ENCODE data around the gene GPR137B.

Gene GPR137B

DNA sequence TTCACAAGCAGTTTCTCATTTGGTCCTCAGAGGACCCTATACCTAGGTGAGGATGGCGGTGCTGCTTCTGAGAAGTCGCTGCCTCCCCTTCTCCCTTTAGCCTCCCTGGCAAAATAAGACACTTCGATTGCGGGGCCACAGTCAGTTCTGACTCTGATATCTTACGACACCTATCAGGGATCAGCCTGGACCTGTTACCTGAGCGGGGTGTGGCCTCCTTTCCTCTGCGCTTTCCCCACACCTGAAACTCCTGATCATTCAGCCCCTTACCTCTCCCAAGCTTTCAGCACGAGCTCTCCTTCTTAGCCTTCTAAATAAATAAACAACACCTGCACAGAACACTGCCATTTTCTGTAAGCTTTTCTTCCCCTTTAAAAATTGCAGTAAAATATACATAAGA is 24.6 kb upstream of the GPR137B start:
- no peak for DNase-seq

DNA sequence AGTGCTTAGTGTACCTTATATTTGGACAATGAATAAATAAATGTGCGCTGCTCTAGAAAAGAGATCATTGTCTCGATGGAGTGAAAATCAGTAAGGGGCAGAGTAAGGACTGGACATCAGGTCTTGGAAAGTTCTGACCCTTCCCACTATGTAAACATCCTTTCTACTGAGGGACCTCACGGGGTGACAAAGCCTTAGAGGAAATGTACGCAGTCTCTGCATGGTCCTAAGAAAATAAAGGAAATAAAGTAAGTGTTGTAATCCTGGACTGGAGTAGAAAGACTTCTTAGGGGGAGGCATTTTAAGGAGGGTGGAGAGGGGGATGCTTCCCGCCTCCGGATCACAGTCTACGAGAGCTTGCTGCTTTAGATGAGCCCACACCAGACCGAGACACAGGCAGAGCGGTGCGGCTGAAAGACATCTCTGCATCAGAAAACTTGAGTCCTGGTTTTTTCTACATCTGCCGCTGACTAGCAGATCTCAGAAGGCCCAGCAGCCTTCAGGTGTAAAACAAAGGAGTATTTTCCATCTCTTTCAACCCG is 22.3 kb upstream of the GPR137B start:
- DNase-seq = no peak

DNA sequence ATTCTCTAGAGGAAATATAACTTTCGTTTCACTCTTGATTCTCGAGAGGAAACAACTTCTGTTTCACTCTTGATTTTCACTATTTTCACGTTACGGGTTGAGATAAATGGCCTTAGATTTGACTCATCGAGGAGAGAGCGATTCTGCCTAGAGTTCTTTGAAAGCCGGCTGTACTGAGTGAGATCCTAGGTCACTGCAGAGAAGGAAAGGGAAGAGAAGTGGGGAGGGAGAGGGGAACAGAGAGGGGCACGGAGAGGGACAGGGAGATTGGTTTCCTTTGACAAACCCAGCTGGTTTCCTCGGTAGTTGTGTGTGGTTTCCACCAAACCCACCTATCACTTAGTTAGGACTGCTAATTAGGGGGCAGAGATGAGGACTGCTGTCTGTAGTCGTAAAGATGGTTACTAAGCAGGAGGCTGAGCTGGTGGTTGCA is 21.6 kb upstream of the GPR137B start:
- no peak for DNase-seq

DNA sequence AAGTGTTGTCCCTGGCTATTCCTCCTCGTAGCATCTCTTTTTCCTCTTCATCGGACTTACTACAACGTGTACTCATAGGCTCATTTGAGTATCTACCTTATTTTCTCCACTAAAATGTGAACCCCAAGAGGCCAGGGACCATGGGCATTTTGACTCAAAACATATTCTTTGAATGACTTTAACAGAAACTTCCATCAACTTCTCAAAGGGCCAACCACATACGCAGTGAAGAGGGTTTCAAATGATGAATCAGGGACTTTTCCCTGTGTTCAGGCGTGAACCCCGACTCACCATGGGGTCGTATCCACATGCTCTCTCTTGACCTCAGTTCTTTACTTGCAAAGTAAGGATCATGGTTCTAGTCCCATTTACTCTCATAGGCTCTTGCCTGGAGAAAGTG is 20.2 kb upstream of the GPR137B start:
- DNase-seq = no peak

DNA sequence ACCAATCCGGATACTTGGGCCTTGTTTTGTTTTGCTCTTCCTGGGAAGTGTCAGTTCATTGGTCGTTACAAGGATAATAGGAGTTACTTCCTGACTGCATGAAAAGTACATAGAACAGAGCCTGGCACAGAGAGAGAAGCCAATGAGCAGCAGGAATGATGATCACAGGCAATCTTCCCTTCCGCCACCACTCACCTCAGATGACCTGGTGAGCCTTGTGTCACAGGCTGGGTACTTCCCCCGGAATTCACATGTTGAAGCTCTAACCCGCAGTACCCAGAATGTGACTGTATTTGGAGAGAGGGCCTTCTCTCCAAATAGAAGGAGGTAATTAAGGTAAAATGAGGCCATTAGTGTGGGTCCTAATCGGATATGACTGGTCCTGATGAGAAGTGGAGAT is 18.8 kb upstream of the GPR137B start:
- no peak for DNase-seq

DNA sequence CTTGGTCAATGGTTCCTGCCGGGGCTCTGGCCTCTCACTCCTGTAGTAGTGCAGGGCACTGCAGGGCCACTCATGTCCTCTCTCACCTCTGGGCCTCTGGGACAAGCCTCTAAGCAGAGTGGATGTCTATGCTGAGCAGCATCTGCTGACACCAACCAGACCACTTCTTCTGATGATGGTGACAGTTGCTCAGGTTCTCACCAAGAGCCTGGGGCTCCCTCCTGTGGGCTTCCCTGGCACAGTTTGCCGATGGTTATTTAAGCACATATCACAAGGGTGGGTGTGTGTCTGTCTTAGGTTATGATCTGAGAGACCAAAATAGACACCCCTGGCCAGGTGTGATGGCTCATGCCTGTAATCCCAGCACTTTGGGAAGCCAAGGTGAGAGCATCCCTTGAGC is 17.4 kb upstream of the GPR137B start:
- DNase-seq = no peak

DNA sequence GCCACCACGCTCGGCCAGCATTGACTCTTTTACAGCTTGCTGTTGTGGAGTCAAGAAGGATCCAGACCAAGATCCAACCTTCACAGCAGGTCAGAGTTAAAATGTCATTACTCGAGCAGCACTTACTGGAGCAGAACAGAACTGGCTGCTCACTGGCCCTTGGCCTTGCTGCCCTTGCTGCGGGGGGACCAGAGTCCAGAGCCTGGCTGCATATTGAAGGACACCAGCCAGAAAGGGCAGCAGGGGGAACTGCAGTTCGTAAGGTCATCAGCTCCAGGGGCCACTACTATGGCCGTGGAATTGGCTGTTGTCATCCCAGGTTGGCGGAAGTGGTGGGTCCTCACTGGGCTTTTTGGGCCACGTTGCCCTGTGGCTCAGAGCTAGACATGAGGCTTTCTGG is 15.3 kb upstream of the GPR137B start:
- DNase-seq = no peak

DNA sequence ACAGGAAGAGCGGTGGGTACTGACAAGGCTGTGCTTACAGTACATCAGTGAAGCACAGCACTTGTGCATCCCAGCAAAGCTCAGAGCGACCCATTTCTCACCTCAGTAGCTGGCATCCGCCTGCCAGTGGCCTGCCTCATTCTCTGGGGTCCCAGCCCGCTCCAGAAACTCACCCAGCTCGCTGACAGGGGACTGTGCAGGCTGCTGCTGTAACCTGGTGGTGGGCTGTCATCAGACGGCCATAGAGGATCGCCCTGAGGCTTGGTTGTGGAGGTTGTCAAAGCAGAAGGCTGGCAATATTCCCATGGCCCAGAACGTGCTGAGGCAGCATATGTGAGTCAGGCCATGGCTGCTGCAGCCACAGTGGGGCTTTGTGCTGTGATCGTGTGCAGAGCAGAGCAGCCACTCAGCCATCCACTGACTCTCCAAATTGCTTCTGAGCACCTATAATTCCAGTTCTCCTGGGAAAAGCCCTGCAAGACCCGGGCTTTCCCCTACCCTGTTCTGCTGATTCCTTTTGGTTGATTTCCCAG is 13.6 kb upstream of the GPR137B start:
- no peak for DNase-seq

DNA sequence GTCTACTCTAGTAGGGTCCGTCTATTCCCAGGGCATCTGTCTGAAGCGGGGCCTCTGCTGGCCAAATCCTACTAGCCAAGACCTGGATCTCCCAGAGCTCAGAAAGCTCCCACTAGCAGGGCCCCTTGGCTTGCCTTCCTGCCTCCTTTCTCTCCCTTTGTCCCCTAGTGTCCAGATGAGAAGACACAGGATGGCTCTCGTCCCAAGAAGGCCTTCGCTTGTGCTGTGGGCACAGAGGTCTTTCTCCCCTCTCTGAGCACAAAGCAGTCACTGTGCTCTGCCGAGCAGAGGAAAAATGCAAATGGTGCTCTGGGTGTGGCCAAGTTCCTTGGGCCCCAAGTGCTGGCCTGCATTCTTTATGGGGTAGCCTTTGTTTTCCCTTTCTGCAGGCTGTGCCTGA is 13.0 kb upstream of the GPR137B start:
- no peak for DNase-seq

DNA sequence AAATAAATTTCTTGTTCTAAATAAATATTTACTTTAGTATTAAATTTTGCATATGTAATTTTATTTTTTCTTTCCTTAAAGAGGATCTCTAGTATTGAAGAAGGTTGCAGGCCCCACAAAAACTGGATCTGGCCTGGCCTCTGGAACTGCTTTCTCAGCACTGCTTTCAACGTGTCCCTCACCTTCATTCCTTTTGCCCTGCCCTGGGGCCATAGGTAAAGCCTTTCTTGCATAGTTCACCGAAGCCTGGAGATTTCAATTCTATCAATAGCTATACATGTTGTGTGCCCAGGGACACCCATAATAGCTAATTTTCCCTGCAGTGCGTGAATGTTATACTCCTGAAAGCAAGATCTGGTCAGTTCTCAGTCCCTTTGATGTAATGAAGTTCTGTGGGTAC is 12.0 kb upstream of the GPR137B start:
- DNase-seq = no peak

DNA sequence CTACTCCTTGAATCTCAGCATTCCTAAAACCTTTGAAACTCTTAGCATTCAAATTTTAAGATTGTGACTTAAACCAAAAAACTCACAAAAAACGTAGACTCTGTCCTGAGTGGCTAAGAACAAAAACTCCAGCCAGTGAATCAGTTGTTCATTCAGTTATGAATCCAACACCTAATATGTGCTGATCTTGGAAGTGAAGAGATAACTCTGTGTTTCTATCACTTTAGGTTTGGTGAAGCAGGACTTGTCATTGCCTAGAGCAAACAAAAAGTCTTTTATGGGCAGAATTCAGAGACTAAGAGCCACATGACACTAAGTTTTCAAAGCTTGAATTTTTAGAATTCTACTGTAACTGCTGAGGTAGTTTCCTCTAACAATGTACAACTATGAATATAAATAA is 10.4 kb upstream of the GPR137B start:
- no peak for DNase-seq

DNA sequence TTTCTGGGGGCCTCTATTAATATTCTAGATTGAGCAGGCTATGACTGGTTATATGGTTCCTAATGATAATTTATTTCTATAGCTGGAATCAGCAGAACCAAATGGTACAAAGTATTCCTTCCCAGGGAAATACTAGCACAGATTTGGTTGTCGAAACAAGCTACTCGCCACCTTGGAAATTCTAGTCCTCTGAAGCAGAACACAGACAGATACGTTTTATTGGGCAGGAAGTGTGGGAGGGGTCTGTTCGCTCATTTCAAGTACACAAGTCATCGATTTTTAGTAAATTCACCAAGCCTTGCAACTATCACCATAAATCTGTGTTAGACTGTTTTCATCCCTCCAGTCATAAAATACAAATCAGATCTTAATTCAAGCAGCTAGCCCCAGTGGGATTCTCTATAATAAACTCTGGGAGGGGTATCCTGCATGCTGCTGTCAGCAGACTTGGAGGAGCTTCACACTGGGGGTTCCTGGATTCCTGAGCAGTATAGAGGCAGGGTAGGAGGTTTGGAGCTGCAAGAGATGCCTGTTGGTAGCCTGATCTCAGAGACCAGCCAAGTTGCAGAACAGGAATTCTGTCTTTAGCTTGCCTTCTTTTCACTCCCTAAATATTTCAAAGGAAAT is 9.8 kb upstream of the GPR137B start:
- no peak for DNase-seq

DNA sequence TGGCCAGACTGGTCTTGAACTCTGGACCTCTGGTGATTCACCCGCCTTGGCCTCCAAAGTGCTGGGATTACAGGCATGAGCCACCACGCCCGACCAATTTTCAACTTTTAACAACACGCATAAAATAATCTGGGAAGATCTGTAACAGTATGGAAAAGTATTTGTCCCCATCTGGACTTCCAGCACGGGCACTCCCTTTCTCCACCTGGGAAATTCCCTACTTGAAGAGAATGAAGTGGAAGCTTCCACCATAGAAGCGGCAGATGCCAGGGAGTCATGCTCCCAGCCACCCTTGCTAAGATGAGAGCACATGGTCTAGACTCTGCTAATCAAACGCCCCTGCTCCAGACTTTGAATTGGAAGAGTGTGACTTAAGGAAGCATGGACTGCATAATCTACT is 9.0 kb upstream of the GPR137B start:
- DNase-seq = no peak

DNA sequence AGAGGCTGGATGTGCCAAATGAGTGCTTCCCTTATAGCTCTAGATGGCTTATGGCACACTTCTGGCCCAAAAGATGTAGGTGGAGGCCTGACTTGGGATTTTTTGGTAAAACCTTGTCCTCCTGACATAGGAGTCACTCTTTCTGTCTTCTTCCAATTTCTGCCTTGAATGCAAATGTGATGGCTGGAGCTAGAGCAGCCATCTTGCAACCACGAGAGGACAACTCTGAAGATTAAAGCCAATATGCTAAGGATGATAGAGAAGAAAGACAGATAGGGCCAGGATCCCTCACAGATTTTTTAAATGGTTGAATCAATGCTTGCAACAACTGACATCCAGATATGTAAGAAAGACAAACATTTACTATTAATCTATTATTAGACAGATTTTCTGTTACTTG is 8.5 kb upstream of the GPR137B start:
- DNase-seq = no peak

DNA sequence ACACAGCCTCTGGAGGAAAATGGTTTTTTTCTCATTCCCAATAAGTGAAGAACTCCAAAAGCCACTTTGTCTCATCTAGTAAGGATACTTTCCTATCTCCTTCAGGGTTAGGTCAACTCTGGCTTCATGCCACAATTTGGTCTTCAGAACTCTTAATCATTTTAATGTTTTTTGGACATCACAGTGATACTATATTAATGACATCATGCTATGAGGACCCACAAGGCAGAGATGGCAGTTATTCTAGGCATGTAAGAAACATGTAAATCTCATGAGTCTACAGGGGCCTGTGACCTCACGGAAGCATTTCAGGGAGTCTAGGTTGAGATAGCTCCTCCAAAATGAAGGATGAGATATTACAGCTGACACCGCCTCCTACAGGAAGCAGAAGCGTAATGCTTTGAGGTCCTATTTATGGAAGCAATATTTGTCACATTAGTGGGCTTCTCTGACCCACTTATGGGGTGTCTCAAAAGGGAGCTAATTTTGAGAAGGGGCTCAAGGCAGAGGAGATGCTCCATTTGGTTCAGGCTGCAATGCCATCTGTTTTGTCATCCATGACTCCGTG is 5.0 kb upstream of the GPR137B start:
- DNase-seq = no peak

DNA sequence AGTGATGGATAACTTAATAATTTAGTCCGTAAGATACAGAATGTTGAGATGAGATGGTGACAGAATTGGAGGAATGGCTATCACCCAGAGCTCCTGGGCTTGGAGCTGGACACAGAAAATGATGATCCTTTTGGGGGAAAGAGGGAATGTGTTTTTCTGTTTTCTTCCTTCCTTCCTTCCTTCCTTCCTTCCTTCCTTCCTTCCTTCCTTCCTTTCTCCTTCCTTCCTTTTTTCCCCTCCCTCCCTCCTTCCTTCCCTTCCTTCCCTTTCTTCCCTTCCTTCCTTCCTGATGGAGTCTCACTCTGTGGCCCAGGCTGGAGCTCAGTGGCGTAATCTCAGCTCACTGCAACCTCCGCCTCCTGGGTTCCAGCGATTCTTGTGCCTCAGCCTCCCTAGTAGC is 2.8 kb upstream of the GPR137B start:
- DNase-seq = no peak

DNA sequence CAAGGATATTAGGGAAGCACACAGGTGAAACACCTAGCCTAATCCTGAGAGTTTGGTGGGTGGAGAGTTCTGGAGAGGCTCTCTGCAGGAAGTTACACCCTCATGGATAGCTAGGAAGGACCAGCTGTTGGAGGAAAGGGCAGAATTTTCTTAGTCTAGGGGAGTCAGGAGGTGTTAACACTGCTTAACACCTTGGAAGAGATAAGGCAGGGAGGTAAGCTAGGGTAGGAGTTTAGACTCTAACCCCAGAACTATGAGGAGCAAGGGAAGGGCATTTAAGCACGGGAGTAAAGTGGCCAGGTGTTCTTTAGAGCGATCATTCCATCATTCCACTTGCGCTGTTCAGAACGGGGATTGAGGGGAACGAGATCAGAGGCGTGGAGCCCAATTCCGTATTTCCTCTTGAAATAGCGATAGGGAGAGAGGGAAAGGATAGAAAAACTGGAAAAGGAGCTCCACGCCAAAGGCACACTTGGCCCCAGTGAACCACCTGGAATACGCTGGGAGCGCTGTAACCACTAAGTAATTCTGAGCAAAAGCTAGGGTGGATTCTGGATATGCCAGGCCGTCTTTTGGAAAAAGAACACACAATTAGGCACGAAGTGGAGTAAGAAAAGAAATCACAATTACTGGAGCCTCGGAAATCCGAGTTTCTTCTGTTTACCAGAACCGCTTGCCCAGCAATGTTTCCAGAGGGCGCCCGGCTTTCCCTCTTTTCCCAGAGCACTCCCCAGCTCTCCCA is 1.5 kb upstream of the GPR137B start:
- DNase-seq = no peak

DNA sequence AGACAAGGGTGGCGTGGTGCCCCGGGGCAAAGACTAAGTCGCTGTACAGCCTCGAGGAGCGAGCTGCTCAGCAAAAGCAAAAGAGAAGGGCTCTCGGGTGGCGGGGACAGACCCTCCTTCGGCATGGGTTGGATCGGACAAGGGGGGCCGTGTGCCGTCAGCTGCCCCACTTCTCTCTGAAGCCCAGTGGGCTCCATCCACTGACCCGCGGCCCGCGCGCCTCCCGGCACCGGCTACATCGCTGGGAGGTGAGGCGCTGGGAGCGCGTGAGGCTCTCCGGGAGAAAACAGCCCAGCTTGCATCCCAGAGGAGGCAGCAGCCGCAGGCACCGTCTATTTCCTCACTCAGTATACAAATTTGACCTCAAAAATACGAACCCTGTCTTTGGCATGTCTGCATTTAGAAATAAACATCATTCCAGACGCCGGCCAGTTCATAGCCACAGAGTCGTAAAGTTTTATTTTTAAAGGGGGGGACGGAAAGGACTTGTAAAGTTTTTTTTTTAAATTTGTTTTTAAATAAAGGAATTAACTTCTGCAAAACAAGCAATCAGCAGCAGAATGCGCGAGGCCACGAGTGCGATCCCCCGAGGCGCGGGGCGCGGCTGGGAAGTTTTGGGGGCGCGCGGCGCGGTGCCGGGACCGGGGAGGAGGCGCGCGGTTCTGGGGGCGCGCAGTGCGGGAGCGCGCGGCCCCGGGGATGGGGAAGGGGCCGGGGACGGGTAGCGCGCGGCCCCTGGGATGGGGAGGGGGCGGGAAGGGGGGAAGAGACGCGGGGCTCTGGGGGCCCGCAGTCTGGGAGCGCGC is 689 bp upstream of the GPR137B start:
- peak; percentile 33 for DNase-seq

DNA sequence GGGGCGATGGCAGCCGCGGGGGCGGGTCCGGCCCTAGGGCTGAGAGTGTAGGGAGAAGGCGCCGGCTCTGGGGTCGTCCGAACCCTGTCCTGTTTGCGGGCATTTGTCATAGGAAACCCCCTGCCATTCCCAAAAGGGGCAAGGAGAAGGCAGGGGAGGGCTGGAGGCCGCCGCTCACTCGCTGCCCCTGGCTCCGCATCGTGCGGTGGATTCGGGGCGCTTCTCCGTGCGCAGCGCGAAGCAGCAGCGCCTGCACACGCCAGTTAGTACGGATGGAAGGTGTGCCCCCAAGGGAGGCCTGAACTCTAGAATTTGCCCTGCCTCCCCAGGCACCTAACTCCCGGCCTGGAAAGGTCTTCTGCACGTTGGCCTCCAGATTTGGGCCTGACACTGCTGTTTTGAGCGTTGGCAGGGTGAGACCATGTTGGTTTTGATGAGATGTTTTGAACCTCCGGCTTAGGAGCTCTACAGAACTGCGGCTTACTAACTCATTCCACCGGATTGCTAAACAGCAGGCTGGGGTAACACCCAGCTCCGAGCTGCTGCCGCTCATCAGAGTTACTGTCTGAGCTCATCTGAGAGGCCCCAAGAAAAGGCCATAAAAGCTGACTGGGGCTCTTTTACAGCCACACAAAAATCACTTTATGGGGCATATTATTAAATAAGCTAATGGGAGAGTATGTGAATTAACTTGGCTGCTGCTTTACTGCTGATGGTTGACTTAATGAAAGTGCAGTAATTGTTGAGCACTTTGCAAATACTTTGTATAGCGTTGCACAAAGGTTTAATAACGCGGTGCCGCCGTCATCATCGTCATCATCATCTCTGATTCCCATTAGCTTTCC is 987 bp downstream of the GPR137B start:
- peak; percentile 14 for DNase-seq

DNA sequence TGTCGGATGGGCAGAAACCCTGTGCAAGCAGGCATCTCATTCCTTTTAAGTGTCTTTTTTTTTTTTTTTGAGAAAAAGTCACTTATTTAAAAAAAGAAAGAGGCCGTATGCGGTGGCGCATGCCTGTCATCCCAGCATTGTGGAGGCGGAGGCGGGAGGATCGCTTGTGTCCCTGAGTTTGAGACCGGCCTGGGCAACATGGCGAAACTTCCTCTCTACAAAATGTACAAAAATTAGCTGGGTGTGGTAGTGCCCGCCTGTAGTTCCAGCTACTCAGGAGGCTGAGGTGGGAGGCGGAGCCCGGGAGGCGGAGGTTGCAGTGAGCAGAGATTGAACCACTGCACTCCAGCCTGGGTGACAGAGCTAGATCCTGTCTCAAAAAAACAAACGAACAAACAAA is 1.7 kb downstream of the GPR137B start:
- no peak for DNase-seq

DNA sequence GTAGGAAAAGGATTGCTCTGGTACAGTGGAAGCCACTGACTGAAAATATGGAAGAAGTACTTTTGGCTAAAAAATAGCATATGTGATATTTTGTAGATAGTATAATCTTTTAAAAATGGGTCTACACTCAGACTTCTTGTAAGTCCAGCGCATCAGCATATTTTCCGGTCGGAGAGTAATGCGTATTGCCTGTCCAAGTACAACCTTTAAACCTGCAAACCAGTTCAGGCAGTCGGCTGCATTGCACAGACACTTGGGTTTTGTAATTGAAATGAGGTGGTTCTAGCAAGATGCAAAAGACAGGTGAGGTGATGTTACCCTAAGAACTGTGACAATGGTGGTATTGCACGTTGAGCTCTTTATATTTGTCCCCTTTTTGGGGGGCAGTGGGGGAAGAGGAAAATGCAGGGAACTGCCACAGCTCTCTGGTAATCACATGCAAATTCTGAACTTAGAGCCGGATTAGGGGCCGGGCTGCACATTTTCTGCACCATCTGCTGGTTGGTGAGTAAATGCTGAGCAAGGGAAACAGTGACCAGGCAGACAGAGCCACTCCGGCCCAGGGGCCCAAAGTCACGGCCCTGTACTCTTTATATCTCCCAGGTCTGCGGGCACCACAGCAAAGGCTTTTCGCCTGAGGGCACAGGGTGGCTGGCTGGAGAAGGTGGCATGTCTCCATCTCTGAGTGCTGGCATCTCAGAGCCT is 2.3 kb downstream of the GPR137B start:
- no peak for DNase-seq

DNA sequence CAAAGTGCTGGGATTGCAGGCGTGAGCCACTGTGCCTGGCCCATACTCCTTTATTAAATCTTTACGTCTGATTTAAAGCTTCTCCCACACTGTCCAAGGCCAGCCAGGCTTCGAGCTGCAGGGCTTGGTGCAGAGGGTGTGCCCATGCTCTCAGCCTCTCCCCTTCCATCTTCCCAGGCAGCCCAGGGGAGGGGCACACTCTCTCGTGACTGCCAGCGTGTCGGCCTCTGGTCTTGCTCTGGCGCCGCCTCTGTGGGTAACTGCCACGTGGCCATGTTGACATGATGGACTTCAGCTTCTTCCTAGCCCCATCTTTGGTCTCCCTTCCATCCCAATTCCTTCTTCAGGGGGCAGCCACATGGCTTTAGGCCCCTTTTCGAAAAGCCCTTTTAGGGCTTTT is 4.7 kb downstream of the GPR137B start:
- no peak for DNase-seq

Measured in NCI-H146 (cell line).